Right atrium auricular region (tissue), 2 donors: ENCODE results near the gene SARDH. TPM values are rescaled to one million over a fixed set of nuclear protein-coding genes. Genes with fewer than 3 reads are reported as not detected.

Experiments
- DNase-seq: peaks from one replicate; pipeline ENCODE4 v3.0.0-alpha.2; 2019; ENCODE audit warnings: low spot score
- H3K27ac ChIP-seq, 2 donors: fragments of 200-600 bp; sonication (generic); 1 replicate in 1 of 2; 2 replicates in 1 of 2; pipeline ENCODE4 v1.5.1; 2016 to 2019
- H3K27me3 ChIP-seq, 2 donors: fragments of 200-600 bp; sonication (generic); one replicate each; pipeline versions ENCODE4 v1.5.1 to v1.6.0; 2017 to 2019
- H3K36me3 ChIP-seq: fragments of 200-600 bp; sonication (generic); one replicate; pipeline ENCODE4 v1.5.1; 2016
- H3K4me1 ChIP-seq, 2 donors: fragments of 200-600 bp; sonication (generic); one replicate each; pipeline versions ENCODE4 v1.5.1 to v1.6.0; 2017 to 2019
- H3K4me3 ChIP-seq, 2 donors: fragments of 200-600 bp; sonication (generic); 1 replicate in 1 of 2; 2 replicates in 1 of 2; pipeline ENCODE4 v1.5.1; 2017 to 2019; ENCODE audit warnings: mild to moderate bottlenecking in 1 of 2, moderate library complexity in 1 of 2
- H3K9me3 ChIP-seq, 2 donors: fragments of 200-600 bp; sonication (generic); one replicate each; pipeline ENCODE4 v1.5.1; 2019
- CTCF ChIP-seq, 2 donors: fragments of 200-600 bp; sonication (generic); IDR thresholded peaks; one replicate each; pipeline ENCODE4 v1.5.1; 2019; ENCODE audit warnings: antibody characterized with exemption in 2 of 2
- total RNA-seq, 2 donors: library from RNA; depleted of rRNA; stranded (reverse); fragments of >200 nt; gene quantifications; one replicate each; pipeline ENCODE4 v1.1.0, GENCODE V29; 2016

Gene SARDH
- total RNA-seq, 2 donors from 2014 or later = 0.63 to 0.94 TPM

GRCh38 chr9:133641861-133642595 is 96.1 kb downstream of the SARDH start:
- H3K27ac ChIP-seq = no peak overlapping the region
- no peaks in the 10 kb centered on the region for H3K9me3 ChIP-seq
- DNase-seq = no peak
- H3K4me3 ChIP-seq = no peak overlapping the region
- H3K4me1 ChIP-seq = no peaks in the 10 kb centered on the region
- no peaks in the 10 kb centered on the region for H3K36me3 ChIP-seq
- TF ChIP-seq CTCF (IDR thresholded peaks at IDR 0.05) = no peak
- H3K27me3 ChIP-seq = no peaks in the 10 kb centered on the region

GRCh38 chr9:133641396-133641655 is 96.8 kb downstream of the SARDH start:
- DNase-seq = no peak
- Histone ChIP-seq H3K27ac (no peak overlapping the region), H3K36me3 (no peaks in the 10 kb centered on the region), H3K9me3 (no peaks in the 10 kb centered on the region), H3K4me1 (no peaks in the 10 kb centered on the region), H3K4me3 (no peak overlapping the region), H3K27me3 (no peaks in the 10 kb centered on the region)
- TF ChIP-seq CTCF (IDR thresholded peaks at IDR 0.05) = no peak

- no peaks in the 10 kb centered on the region for H3K4me1 ChIP-seq
- no peak overlapping the region for H3K4me3 ChIP-seq
- DNase-seq = no peak
- no peak overlapping the region for H3K27ac ChIP-seq
- no peaks in the 10 kb centered on the region for H3K36me3 ChIP-seq
- H3K27me3 ChIP-seq = no peaks in the 10 kb centered on the region
- no peaks in the 10 kb centered on the region for H3K9me3 ChIP-seq
- TF ChIP-seq CTCF (IDR thresholded peaks at IDR 0.05) = no peak
Observed at GRCh38 chr9:133640580-133641395, 97.4 kb downstream of the SARDH start.

- TF ChIP-seq CTCF (IDR thresholded peaks at IDR 0.05) = no peak
- no peak overlapping the region for H3K27ac ChIP-seq
- H3K4me3 ChIP-seq = no peak overlapping the region
- H3K27me3 ChIP-seq = no peaks in the 10 kb centered on the region
- DNase-seq = no peak
- H3K4me1 ChIP-seq = no peaks in the 10 kb centered on the region
- H3K9me3 ChIP-seq = no peaks in the 10 kb centered on the region
- H3K36me3 ChIP-seq = no peaks in the 10 kb centered on the region
Observed at GRCh38 chr9:133640160-133640559, 98.0 kb downstream of the SARDH start.

GRCh38 chr9:133639613-133640012 is 98.5 kb downstream of the SARDH start:
- H3K4me3 ChIP-seq = no peak overlapping the region
- no peaks in the 10 kb centered on the region for H3K4me1 ChIP-seq
- H3K36me3 ChIP-seq = no peaks in the 10 kb centered on the region
- no peak overlapping the region for H3K27ac ChIP-seq
- no peak for DNase-seq
- H3K9me3 ChIP-seq = no peaks in the 10 kb centered on the region
- TF ChIP-seq CTCF (IDR thresholded peaks at IDR 0.05) = no peak
- H3K27me3 ChIP-seq = no peaks in the 10 kb centered on the region
